Heart right ventricle (tissue), 16 donors: Measurements from ENCODE around the gene ZNF385D. TPM values are rescaled to one million over a fixed set of nuclear protein-coding genes. Genes with fewer than 3 reads are reported as not detected.

Source experiments
- ATAC-seq, 8 donors: fragments of 200-7000 bp; cut with Tn5 transposase; one replicate each; pipeline ENCODE4 v1.9.1; 2020; ENCODE audit warnings: mild to moderate bottlenecking in 8 of 8, moderate library complexity in 8 of 8, moderate number of reproducible peaks in 1 of 8
- DNase-seq, 2 donors: peaks; one replicate each; pipeline ENCODE4 v3.0.0-alpha.2; 2020
- H3K27ac ChIP-seq, 10 donors: fragments of 200-600 bp; sonication (generic) in 2 of 10; one replicate each; pipeline versions ENCODE4 v1.5.0 to v1.8.0; 2020 to 2022; ENCODE audit warnings: mild to moderate bottlenecking in 3 of 10
- H3K27me3 ChIP-seq, 7 donors: fragments of 200-600 bp; one replicate each; pipeline ENCODE4 v1.8.0; 2021 to 2022; ENCODE audit warnings: mild to moderate bottlenecking in 2 of 7
- H3K36me3 ChIP-seq, 9 donors: fragments of 200-600 bp; sonication (generic) in 1 of 9; one replicate each; pipeline versions ENCODE4 v1.5.0 to v1.8.0; 2020 to 2022; ENCODE audit warnings: mild to moderate bottlenecking in 2 of 9
- H3K4me1 ChIP-seq, 9 donors: fragments of 200-600 bp; sonication (generic) in 1 of 9; one replicate each; pipeline versions ENCODE4 v1.5.0 to v1.8.0; 2020 to 2022; ENCODE audit warnings: mild to moderate bottlenecking in 4 of 9
- H3K4me3 ChIP-seq, 10 donors: fragments of 200-600 bp; sonication (generic) in 2 of 10; one replicate each; pipeline versions ENCODE4 v1.5.0 to v1.8.0; 2020 to 2022; ENCODE audit warnings: mild to moderate bottlenecking in 7 of 10, moderate library complexity in 2 of 10
- H3K9me3 ChIP-seq, 11 donors: fragments of 200-600 bp in 10 of 11; sonication (generic) in 2 of 11; one replicate each; pipeline versions ENCODE4 v1.5.0 to v1.8.0; 2013 to 2022; ENCODE audit warnings: mild to moderate bottlenecking in 2 of 11, control low read depth in 1 of 11, moderate library complexity in 1 of 11
- WGBS, 2 donors: extraction: QIAGEN DNeasy Blood & Tissue Kit; methylation state at CpG; one replicate each; pipeline ENCODE4 v1.1.7; 2013; ENCODE audit warnings: inconsistent platforms in 1 of 2; 5-methylcytosine and 5-hydroxymethylcytosine counted together
- intact Hi-C, 10 donors: fragments of 100-400 bp; cut with DNase I; formaldehyde crosslinking; loops; one replicate each; pipeline versions ENCODE4 v1.11.1 to v1.14.2; 2022
- polyA plus RNA-seq, 2 donors: library from polyadenylated mRNA; stranded (reverse); fragments of 200-250 nt; gene quantifications; one replicate each; pipeline ENCODE4 v1.2.3, GENCODE V29; 2013
- total RNA-seq, 10 donors: library from RNA; stranded (reverse); fragmentation: NEBNext Ultra II Directional in 3 of 10; extraction: Animal tissue kit (Norgen Biotek cat#: 25700) in 3 of 10; gene quantifications; one replicate each; pipeline versions ENCODE4 v1.2.1 to v1.2.4, GENCODE V29; 2021 to 2023
- TF ChIP-seq, protein P1 (sequence below), 9 donors: fragments of 200-600 bp; sonication (generic) in 2 of 9; IDR thresholded peaks; one replicate each; pipeline versions ENCODE4 v1.5.0 to v1.8.0; 2021 to 2022; ENCODE audit warnings: antibody characterized with exemption in 9 of 9, mild to moderate bottlenecking in 5 of 9, moderate library complexity in 1 of 9
- donor health status: Arrhythmogenic right ventricular cardiomyopathy.
- donor health status: ischemic (EF 13 %, LVEDD 7.1; RV severe dilation, severe dysfunction).
- donor health status: healthy with polysubstance abuse.
- donor health status: DM: no; HTN: yes; CAD: no.
- donor health status: DM: no; HTN: no; CAD: no.
- donor health status: ischemic (EF 25% LVEDD 6.9; RV normal size, moderate dysfunction).
- donor health status: ischemic (EF 25% LVEDD 5.7; RV mildly dilated, moderate dysfunction).
- donor health status: healthy.
- donor health status: DM: yes; HTN: yes; CAD: no.
- donor health status: Ischemic cardiomyopathy.
- donor health status: ischemic (EF 35%, LVEDD 5.7; RV mildly dilated, moderate dysfunction).
- donor health status: nonischemic (EF 11% LVEDD 7.7; RV severe dilation, severe dysfunction).
- donor health status: DM: yes; HTN: yes; CAD: no.
- donor health status: PGD.
- donor health status: ischemic (EF 29% LVEDD 5.4; RV normal size, mild dysfunction).
- donor health status: nonischemic (EF 23%, LVEDD 6.1; RV moderate dilation, normal function).

ZNF385D gene
- total and polyA plus RNA-seq, 12 donors = 3.0 to 24.9 (median 7.2) TPM

DNA sequence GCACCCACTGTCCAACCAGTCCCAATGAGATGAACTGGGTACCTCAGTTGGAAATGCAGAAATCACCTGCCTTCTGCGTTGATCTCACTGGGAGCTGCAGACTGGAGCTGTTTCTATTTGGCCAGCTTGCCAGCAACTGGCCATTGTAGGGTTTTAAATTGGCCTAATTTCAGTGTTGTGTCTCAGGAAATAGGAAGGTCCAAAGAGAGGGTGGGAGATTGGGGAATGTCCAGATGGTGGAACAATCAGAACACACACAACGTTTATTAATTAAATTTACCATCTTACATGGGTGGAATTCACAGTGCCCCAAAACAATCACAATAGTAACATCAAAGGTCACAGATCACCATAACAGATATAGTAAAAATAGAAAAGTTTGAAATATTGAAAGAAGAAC lies 189.5 kb downstream of the ZNF385D start:
- intact Hi-C loops = no loop called here
- TF ChIP-seq, protein P1, sequence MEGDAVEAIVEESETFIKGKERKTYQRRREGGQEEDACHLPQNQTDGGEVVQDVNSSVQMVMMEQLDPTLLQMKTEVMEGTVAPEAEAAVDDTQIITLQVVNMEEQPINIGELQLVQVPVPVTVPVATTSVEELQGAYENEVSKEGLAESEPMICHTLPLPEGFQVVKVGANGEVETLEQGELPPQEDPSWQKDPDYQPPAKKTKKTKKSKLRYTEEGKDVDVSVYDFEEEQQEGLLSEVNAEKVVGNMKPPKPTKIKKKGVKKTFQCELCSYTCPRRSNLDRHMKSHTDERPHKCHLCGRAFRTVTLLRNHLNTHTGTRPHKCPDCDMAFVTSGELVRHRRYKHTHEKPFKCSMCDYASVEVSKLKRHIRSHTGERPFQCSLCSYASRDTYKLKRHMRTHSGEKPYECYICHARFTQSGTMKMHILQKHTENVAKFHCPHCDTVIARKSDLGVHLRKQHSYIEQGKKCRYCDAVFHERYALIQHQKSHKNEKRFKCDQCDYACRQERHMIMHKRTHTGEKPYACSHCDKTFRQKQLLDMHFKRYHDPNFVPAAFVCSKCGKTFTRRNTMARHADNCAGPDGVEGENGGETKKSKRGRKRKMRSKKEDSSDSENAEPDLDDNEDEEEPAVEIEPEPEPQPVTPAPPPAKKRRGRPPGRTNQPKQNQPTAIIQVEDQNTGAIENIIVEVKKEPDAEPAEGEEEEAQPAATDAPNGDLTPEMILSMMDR (IDR thresholded peaks at IDR 0.05) = no peak

DNA sequence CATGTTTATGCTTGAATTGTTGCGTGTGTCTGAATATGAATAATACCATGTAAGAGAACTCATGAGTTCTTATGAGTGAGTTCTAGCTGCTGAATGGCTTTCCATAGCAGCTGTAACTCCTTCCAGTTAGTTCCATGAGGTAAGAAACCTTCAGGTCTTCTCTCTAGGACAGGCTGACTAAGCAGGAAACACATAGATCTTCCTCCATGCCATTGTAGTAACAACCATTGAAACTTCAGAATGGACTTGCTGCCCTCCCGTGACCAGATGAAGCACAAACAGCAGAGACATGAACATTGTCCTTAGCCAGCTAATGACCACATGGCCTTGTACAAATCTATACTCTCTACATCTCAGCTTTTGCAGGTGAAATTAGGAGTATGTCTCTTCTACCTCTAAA lies 200.0 kb downstream of the ZNF385D start:
- Histone ChIP-seq H3K27me3 (no peaks in the 10 kb centered on the region), H3K9me3 (peaks cover 0 to 10% (median 0%) of the 10 kb centered on the region in 11 donors), H3K27ac (no peak overlapping the region), H3K4me1 (peaks cover 0 to 20% (median 3%) of the 10 kb centered on the region in 9 donors), H3K36me3 (no peaks in the 10 kb centered on the region), H3K4me3 (no peak overlapping the region)
- ATAC-seq = peak in 2 of 8 donors; percentile 51 to 60
- intact Hi-C loops = no loop called here
- DNase-seq = no peak
- TF ChIP-seq, protein P1 (IDR thresholded peaks at IDR 0.05) = peak in 4 of 9 donors; percentile 18 to 39 (median 26)
- WGBS, 2 donors = 93 to 95% methylated on average over 2 of the region's 2 CpGs

More for the DNA sequence above, 189.5 kb downstream of the ZNF385D start:
- ATAC-seq = peak in 3 of 8 donors; percentile 39 to 61 (median 58)
- Histone ChIP-seq H3K27me3 (no peaks in the 10 kb centered on the region), H3K4me3 (no peak overlapping the region), H3K27ac (peak overlapping the region in 3 of 10 donors; percentile 17 to 45 (median 22)), H3K9me3 (peaks cover 0 to 21% (median 2%) of the 10 kb centered on the region in 11 donors), H3K36me3 (peaks cover 0 to 20% (median 0%) of the 10 kb centered on the region in 9 donors), H3K4me1 (peaks cover 0 to 24% (median 12%) of the 10 kb centered on the region in 9 donors)
- WGBS, 2 donors = 59 to 75% methylated on average over 2 of the region's 2 CpGs
- no peak for DNase-seq

DNA sequence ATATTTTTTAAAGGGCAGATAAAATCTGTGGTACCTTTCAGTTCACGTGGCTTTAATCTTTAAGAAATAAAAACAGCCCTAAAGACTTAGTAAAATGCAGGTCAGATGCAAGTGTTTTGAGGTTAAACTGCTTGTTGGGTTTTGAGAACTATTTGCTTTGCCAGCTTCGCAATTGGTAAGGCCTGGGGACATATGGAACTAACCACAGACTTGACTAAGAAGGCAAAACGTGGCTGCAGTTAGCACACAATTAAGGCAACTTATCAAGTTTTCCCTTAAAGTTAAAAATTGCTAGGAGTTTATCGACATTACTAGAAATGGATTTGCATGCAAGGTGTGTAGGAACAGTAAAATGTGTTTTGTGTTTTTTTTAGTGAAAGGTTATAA lies 206.9 kb downstream of the ZNF385D start:
- Histone ChIP-seq H3K4me3 (no peak overlapping the region), H3K27me3 (no peaks in the 10 kb centered on the region), H3K27ac (no peak overlapping the region), H3K36me3 (no peaks in the 10 kb centered on the region), H3K9me3 (no peaks in the 10 kb centered on the region), H3K4me1 (no peaks in the 10 kb centered on the region)
- 78 to 85% methylated on average over 4 of the region's 4 CpGs for WGBS, 2 donors
- ATAC-seq (no peak), DNase-seq (no peak)
- intact Hi-C loops = no loop called here
- TF ChIP-seq, protein P1 (IDR thresholded peaks at IDR 0.05) = no peak

DNA sequence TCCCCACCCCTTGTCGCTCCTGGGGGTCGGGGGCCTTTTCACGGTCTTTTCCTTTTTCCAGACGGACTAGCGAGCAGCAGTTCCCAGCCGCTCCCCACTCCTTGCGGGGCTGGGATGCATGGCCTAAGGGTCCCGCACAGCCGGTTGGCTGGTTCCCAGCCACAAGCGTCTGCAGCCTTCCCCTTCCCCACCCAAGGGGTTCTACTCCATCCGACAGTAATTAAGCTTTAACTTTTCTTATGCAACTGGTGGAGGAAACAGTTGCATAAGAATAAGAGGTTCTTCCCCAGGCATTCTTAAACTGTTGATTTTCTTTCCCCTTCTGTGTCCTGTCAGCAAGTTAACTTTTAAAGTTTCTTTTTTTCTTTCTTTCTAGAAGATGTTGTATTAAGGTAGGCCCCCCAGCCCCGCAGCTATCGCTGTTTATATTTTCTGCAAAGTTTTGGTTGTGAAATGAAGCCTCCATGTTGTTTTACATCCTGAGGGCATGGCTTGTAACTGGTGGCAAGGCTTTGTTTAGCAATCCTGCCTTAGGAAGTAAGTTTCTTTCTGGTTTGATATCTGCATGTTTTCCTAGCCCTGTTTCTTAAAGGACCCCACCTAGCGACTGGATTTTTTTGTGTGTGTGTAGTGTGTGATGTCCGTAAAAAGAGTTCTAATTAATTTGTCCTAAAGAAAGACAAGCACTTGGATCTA lies 207.5 kb downstream of the ZNF385D start:
- WGBS, 2 donors = 84 to 89% methylated on average over 15 of the region's 15 CpGs
- ATAC-seq = no peak
- H3K4me1 ChIP-seq = no peaks in the 10 kb centered on the region

More for the DNA sequence above, 207.5 kb downstream of the ZNF385D start:
- intact Hi-C loops = no loop called here
- Histone ChIP-seq H3K4me3 (no peak overlapping the region), H3K36me3 (no peaks in the 10 kb centered on the region), H3K9me3 (no peaks in the 10 kb centered on the region), H3K27ac (no peak overlapping the region), H3K27me3 (no peaks in the 10 kb centered on the region)
- TF ChIP-seq, protein P1 (IDR thresholded peaks at IDR 0.05) = no peak
- no peak for DNase-seq
